GM18519 (cell line): ENCODE results near the gene GFOD1.
"Not testable (repeated sequence)": the region's sequence is repeated elsewhere in the genome, so short reads cannot be mapped to it uniquely, and the experiment has no call there.

Experiments used
- ATAC-seq: cut with Tn5 transposase; IDR thresholded peaks from one replicate; pipeline ENCODE4 v1.9.1; 2021; ENCODE audit warnings: mild to moderate bottlenecking, moderate library complexity; ENCODE audit not compliant: unreplicated experiment, low FRiP score

Gene GFOD1

DNA sequence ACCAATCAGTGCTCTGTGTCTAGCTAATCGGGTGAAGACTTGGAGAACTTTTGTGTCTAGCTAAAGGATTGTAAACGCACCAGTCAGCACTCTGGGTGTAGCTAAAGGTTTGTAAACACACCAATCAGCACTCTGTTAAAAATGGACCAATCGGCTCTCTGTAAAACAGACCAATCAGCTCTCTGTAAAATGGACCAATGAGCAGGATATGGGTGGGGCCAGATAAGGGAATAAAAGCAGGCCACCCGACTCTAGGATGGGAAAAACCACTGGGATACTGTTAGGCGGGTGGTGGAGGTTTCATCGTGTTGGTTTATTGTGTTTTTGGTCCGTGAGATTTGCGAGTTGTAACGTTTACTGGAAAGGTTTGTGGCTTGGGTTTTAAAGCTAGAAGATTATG is 25.5 kb upstream of the GFOD1 start:
- ATAC-seq: no peak

DNA sequence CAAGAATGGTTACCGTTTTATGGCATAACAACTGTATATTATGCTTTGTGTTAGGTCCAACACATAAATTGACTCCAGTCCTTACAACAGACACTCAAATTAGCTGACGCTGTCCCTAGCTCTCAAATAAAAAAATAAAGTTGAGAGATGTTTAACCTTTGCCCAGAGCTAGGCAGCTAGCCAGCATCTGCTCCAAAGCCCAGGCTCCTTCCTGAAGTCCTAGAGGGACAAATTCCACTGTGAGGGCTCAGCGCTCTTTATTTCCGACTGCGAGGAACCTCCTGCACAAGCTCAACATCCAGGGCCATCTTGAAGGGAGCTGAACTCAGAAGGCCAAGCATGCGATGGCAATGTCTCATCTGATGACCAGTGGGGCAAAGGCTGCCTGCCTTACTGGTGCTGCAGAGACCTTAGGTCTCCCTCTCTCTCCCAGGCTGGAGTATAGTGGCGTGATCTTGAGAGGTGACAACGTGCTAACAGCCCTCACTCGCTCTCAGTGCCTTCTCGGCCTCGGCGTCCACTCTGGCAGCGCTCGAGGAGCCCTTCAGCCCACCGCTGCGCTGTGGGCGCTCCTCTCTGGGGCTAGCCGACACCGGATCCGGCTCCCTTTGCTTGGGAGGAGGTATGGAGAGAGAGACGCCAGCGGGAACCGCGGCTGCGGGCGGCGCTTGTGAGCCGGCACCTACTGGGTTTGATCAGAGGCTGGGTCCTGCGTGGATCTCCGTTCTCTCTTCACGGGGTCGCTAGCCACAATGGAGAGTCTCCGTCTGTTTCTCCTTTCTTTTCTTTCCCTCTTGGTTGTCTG is 24.7 kb upstream of the GFOD1 start:
- ATAC-seq: no peak

GRCh38 chr6:13511141-13511571 is 23.8 kb upstream of the GFOD1 start:
- ATAC-seq: not testable (repeated sequence)

DNA sequence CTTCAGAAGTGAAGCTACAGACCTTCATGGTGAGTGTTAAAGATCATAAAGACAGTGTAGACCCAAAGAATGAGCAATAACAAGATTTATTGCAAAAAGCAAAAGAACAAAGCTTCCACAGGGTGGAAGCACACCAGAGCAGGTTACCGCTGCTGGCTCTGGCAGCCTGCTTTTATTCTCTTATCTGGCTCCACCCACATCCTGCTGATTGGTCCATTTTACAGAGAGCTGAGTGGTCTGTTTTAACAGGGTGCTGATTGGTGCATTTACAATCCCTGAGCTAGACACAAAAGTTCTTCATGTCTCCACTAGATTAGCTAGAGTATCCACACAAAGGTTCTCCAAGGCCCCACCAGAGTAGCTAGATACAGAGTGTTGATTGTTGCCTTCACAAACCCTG is 23.0 kb upstream of the GFOD1 start:
- ATAC-seq: not testable (repeated sequence)

- ATAC-seq: no peak
These were observed 21.6 kb upstream of the GFOD1 start for GRCh38 chr6:13508711-13509705.

- ATAC-seq: no peak
These were observed 20.0 kb upstream of the GFOD1 start for GRCh38 chr6:13507306-13507860.

- ATAC-seq: no peak
These were observed 17.9 kb upstream of the GFOD1 start for GRCh38 chr6:13505345-13505734.

GRCh38 chr6:13504611-13505344 is 17.4 kb upstream of the GFOD1 start:
- ATAC-seq: no peak

- ATAC-seq: no peak
These were observed 13.5 kb upstream of the GFOD1 start for GRCh38 chr6:13500915-13501314.

DNA sequence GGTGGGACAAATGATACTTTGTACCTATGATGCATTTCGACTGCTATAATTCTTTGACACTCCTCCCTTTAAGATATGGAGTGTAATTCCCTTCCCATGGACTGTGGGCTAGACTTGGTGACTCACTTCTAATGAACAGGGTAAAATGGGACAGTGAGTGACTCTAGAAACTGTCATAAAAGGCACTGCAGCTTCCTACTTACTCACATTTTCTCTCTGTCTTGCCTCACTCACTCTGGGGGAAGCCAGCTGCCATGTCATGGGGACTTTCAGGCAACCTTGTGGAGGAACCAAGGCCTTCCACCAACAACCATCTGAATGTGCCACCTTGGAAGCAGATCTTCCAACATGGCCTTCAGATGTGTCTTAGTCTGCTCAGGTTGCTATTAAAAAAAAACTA is 12.9 kb upstream of the GFOD1 start:
- no peak for ATAC-seq

- ATAC-seq: no peak
These were observed 9.3 kb upstream of the GFOD1 start for GRCh38 chr6:13496513-13497190.

DNA sequence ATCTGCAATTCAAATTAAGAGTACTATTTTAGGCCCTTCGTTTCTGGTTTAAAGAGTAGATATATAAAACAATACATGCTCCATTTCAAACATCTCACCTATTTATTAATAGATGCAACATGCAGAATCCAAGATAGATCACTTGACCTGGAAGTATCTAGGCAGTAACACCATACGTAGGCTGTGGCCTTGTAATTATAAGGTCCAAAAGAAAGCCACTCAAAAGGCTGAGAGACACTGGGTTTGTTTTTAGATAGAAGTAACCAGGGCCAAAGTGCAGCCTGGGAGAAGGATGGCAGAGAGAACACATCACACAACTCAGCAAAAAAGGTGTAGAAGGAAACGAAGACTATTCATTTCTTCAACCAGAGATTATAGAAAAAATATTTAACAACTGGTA is 8.4 kb upstream of the GFOD1 start:
- ATAC-seq: no peak

GRCh38 chr6:13495112-13495776 is 7.8 kb upstream of the GFOD1 start:
- ATAC-seq: no peak

DNA sequence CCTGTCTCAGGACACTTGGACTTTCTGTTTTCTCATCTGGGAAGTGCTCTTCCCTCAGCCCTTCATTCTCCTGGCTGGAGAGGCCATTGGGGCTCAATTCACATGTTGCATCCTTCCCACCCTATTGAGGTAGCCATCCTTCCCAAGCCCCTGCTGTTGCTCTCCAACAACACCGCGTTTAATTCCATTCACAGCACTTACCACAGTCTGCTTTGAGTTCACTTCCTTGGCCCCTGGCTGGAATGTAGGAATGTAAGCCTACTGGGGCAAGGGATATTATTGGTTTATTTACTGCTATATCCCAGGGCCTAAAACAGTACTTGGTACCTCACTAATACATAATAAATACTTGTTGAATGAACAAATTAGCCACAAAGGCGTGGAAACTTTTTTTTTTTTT is 6.7 kb upstream of the GFOD1 start:
- ATAC-seq: no peak

- no peak for ATAC-seq
These were observed 5.7 kb upstream of the GFOD1 start for GRCh38 chr6:13493147-13493546.

- no peak for ATAC-seq
These were observed 5.0 kb upstream of the GFOD1 start for GRCh38 chr6:13492357-13492756.

- no peak for ATAC-seq
These were observed 4.1 kb upstream of the GFOD1 start for GRCh38 chr6:13491538-13491937.

DNA sequence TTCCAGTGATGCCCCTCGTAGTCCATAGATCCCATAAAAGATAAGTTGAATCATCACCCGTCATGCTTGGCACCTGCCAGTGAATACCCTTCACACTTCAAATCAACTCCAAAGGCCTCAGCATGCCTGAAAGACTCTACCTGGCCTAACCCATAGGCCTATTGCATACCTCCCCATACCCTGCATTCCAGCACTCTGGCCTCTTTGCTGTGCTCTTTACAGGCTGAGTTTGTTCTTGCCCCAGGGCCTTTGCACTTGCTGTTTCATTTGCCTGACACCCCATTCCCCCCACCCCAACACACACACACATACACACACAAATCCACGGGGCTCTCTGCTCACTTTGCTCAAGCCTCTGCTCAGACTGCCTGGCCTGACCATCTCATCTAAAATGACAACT is 3.0 kb upstream of the GFOD1 start:
- no peak for ATAC-seq

- no peak for ATAC-seq
These were observed 1.5 kb upstream of the GFOD1 start for GRCh38 chr6:13488896-13489237.
